DMS 273 (cell line): ENCODE results near the gene SCN1A.

ENCODE experiments used
- DNase-seq: peaks from one replicate; lab custom pipeline; 2025; ENCODE audit not compliant: unreplicated experiment; lab: John Stamatoyannopoulos, UW

The SCN1A gene

GRCh38 chr2:166084301-166084700 lies 43.5 kb downstream of the SCN1A start:
- DNase-seq = no peak

GRCh38 chr2:166082736-166083135 lies 45.1 kb downstream of the SCN1A start:
- DNase-seq = peak; percentile 30

GRCh38 chr2:166081852-166082251 lies 46.0 kb downstream of the SCN1A start:
- DNase-seq = no peak

GRCh38 chr2:166081131-166081632 lies 46.6 kb downstream of the SCN1A start:
- peak; percentile 62 for DNase-seq

- peak; percentile 26 for DNase-seq
Measured at GRCh38 chr2:166074430-166074829, 53.4 kb downstream of the SCN1A start.

- no peak for DNase-seq
Measured at GRCh38 chr2:166074011-166074410, 53.8 kb downstream of the SCN1A start.

GRCh38 chr2:166070231-166070630 lies 57.6 kb downstream of the SCN1A start:
- DNase-seq = no peak

GRCh38 chr2:166068981-166069380 lies 58.8 kb downstream of the SCN1A start:
- no peak for DNase-seq

GRCh38 chr2:166067229-166067628 lies 60.6 kb downstream of the SCN1A start:
- no peak for DNase-seq

- DNase-seq = no peak
Measured at GRCh38 chr2:166060191-166060590, 67.6 kb downstream of the SCN1A start.

- peak; percentile 56 for DNase-seq
Measured at GRCh38 chr2:166057370-166058164, 70.3 kb downstream of the SCN1A start.

- DNase-seq = no peak
Measured at GRCh38 chr2:166044853-166045483, 82.9 kb downstream of the SCN1A start.

- no peak for DNase-seq
Measured at GRCh38 chr2:166042768-166043390, 84.9 kb downstream of the SCN1A start.

- no peak for DNase-seq
Measured at GRCh38 chr2:166042356-166042755, 85.5 kb downstream of the SCN1A start.

- DNase-seq = no peak
Measured at GRCh38 chr2:166041613-166042012, 86.2 kb downstream of the SCN1A start.

- DNase-seq = no peak
Measured at GRCh38 chr2:166032361-166032760, 95.5 kb downstream of the SCN1A start.

GRCh38 chr2:166031054-166031453 lies 96.8 kb downstream of the SCN1A start:
- DNase-seq = no peak

- no peak for DNase-seq
Measured at GRCh38 chr2:166025313-166025712, 102.5 kb downstream of the SCN1A start.

- no peak for DNase-seq
Measured at GRCh38 chr2:166017208-166017607, 110.6 kb downstream of the SCN1A start.

GRCh38 chr2:166013878-166014277 lies 113.9 kb downstream of the SCN1A start:
- peak; percentile 15 for DNase-seq

- DNase-seq = no peak
Measured at GRCh38 chr2:166011660-166012059, 116.2 kb downstream of the SCN1A start.

- no peak for DNase-seq
Measured at GRCh38 chr2:166000401-166000800, 127.4 kb downstream of the SCN1A start.
